Stimulated activated CD8-positive, alpha-beta memory T cell treated with anti-CD3 and anti-CD28 coated beads, Interleukin-7, amount 100 ng/mL, for 1 hour (primary cell): ENCODE measurements around the gene PGAM5.

Experiments
- DNase-seq, 2 donors: peaks; one replicate each; pipeline ENCODE4 v3.0.0-alpha.2; 2020; ENCODE audit warnings: low read depth in 2 of 2

Gene PGAM5

GRCh38 chr12:132723015-132723763, 12.5 kb downstream of the PGAM5 start:
- no peak for DNase-seq

GRCh38 chr12:132723764-132724140, 13.1 kb downstream of the PGAM5 start:
- no peak for DNase-seq

GRCh38 chr12:132724506-132725241, 14.0 kb downstream of the PGAM5 start:
- no peak for DNase-seq

- no peak for DNase-seq
Measured at GRCh38 chr12:132726386-132726785, 15.7 kb downstream of the PGAM5 start.

GRCh38 chr12:132727091-132727794, 16.6 kb downstream of the PGAM5 start:
- no peak for DNase-seq

- DNase-seq: no peak
Measured at GRCh38 chr12:132728502-132728901, 17.9 kb downstream of the PGAM5 start.

GRCh38 chr12:132729541-132730320, 19.1 kb downstream of the PGAM5 start:
- DNase-seq: no peak

- no peak for DNase-seq
Measured at GRCh38 chr12:132730353-132730752, 19.7 kb downstream of the PGAM5 start.

- DNase-seq: no peak
Measured at GRCh38 chr12:132731574-132731973, 20.9 kb downstream of the PGAM5 start.

GRCh38 chr12:132734206-132734605, 23.6 kb downstream of the PGAM5 start:
- DNase-seq: no peak

GRCh38 chr12:132735496-132735895, 24.9 kb downstream of the PGAM5 start:
- no peak for DNase-seq

GRCh38 chr12:132736378-132736777, 25.7 kb downstream of the PGAM5 start:
- DNase-seq: no peak

GRCh38 chr12:132736913-132737312, 26.3 kb downstream of the PGAM5 start:
- DNase-seq: no peak

GRCh38 chr12:132739600-132740312, 29.1 kb downstream of the PGAM5 start:
- DNase-seq: no peak

- no peak for DNase-seq
Measured at GRCh38 chr12:132740313-132740646, 29.6 kb downstream of the PGAM5 start.

- no peak for DNase-seq
Measured at GRCh38 chr12:132740652-132741051, 30.0 kb downstream of the PGAM5 start.

GRCh38 chr12:132741620-132742019, 31.0 kb downstream of the PGAM5 start:
- no peak for DNase-seq

- DNase-seq: no peak
Measured at GRCh38 chr12:132743831-132744230, 33.2 kb downstream of the PGAM5 start.

GRCh38 chr12:132746613-132747012, 36.0 kb downstream of the PGAM5 start:
- DNase-seq: no peak

GRCh38 chr12:132747395-132747794, 36.8 kb downstream of the PGAM5 start:
- no peak for DNase-seq

GRCh38 chr12:132747896-132748295, 37.3 kb downstream of the PGAM5 start:
- DNase-seq: no peak
